SIG-M5 treated with dmso at 0.1 percent for 504 hours (cell line): ENCODE results near the gene ERAL1.
"Not testable (repeated sequence)": the region's sequence is repeated elsewhere in the genome, so short reads cannot be mapped to it uniquely, and the experiment has no call there.

Source experiments
- DNase-seq: peaks from one replicate; lab custom pipeline; 2025; ENCODE audit not compliant: unreplicated experiment; lab: John Stamatoyannopoulos, UW

Gene ERAL1

DNA sequence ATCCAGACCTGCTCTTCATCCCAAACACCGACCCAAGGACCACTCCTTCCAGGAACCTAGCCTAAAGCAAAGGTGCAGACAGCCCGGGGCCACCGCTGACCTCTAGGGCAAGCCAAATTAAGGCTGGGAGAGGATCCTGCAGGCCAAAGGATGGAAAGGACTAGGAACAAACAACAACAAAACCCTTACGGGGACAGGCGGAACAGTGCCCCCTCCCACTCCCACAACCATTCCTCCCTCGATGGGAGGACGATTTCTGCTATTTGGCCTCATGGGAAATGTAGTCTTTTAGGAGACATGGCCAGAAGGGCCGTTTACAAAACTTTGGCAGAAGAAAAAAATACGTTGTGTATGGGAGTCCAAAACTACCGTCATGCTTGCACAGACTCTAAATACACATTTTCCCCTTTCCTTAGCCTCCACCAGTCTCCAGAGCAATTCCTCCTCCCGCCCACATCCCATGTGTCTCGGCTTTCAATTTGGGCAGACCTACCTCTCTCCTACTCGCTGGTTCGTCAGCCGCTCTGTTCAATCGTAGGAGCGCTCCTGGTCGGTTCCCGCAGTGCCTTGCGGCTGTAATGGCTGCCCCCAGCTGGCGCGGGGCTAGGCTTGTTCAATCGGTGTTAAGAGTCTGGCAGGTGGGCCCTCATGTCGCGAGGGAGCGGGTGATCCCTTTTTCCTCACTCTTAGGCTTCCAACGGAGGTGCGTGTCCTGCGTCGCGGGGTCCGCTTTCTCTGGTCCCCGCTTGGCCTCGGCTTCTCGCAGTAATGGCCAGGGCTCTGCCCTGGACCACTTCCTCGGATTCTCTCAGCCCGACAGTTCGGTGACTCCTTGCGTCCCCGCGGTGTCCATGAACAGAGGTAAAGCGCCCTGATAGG, at the start of gene ERAL1:
ERAL1 (plus strand) TSS at position 560 of the 879 bp plus-strand sequence; CDS start at position 579, 19 bp downstream.
- DNase-seq = peak; percentile 88

GRCh38 chr17:28807925-28808634, 46.7 kb upstream of the ERAL1 start:
- DNase-seq = peak; percentile 46

- no peak for DNase-seq
These were observed 44.4 kb upstream of the ERAL1 start for GRCh38 chr17:28810437-28810836.

- no peak for DNase-seq
These were observed 43.1 kb upstream of the ERAL1 start for GRCh38 chr17:28811651-28812090.

DNA sequence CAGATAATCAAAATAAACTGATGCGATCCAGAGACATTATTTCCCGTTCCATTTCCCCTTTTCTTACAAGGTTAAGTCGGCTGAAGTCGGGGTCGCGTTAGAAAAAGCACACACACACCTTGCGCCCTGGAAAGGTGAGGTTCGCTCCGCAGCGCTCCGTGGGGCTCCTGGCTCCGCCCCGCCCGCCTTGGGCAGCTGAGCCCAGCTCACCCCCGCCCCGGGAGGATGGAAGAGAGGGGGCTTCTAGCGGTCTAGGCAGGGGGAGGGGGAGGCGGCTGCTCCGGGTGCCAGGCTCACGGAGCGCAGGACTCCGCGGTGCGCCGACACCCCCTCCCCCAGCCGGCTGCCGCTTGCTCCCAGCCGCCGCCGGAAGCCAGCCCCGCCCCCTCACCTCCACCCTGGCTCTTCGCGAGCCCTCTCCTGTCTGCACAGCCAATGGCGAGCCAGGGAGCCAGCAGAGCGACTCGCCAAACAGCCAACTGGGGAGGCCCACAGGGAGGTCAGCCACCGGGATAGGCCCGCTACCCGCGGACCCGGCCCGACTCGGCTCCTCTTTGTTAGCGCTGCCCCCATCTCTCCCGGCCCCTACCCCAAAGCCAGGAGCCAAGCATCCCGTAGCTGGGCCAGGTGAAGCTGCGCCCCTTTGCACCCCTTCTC, 42.6 kb upstream of the ERAL1 start:
- DNase-seq = peak; percentile 97

DNA sequence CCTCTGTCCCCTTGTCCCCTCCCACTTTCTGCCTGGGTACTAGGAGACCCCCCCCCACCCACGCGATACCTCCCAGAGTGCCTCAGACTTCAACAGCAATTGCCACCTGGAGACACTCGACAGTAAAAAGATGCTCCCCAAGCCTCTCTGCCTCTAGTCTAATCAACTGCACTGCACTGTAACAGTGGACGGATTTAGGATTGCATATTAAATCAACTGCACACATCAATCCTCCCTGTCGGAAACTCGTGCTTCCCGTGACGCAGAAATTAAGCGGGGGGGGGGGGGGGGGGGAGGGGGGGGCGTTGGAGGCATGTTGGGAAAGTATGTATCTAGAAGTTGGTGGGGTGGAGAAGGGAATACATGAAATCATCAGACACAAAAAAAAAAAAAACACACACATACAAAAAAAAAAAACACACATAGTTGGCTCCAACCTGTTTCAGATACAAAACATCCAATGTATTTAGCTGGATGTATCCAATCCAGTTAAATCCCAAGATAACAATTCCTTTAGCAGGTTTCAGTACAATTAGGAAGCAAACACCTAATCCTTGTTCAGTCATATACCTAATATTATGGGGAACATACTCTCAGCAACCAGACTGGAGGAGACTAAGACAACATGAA, 42.0 kb upstream of the ERAL1 start:
- peak; percentile 70 for DNase-seq

- DNase-seq = no peak
These were observed 38.3 kb upstream of the ERAL1 start for GRCh38 chr17:28816540-28816939.

GRCh38 chr17:28818819-28819221, 36.0 kb upstream of the ERAL1 start:
- DNase-seq = no peak

DNA sequence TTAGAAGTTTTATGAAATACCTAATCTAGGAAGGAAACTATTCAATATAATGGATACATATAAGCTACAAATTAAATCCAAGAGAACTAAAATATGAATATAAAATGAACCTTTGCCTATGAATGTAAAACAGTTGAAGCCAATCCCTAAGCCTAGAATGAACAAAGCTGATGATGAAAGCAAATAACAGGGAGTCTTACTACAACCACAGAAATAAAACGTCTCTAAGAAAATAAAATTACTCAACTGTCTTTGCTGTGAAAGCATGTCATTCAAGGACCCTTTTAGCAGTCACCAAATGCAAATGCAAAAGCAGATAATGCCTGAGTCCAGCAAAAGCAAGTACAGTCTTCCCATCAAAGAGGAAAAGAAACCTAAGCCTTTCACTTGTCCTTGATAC, 35.2 kb upstream of the ERAL1 start:
- no peak for DNase-seq

- no peak for DNase-seq
These were observed 27.1 kb upstream of the ERAL1 start for GRCh38 chr17:28827672-28828071.

- peak; percentile 37 for DNase-seq
These were observed 26.3 kb upstream of the ERAL1 start for GRCh38 chr17:28828294-28829040.

DNA sequence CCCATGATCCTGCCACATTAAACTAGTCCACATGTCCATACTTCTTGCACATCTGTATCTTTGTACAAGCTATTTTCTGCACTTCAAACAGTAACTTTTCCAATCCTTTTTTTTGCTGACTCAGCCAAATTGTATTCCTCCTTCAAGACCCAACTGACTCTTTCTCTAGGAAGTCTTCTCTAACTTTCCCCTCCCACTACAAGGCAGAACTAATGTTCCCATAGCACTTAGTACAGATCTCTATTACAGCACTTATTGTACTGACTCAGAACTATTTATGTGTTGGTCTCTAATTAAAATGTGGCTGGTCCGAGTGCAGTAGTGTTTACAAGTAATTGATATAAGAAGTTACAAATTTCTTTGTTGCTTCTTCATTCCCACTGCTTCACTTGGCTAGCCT, 20.4 kb upstream of the ERAL1 start:
- DNase-seq = no peak

GRCh38 chr17:28836541-28836940, 18.3 kb upstream of the ERAL1 start:
- DNase-seq = not testable (repeated sequence)

DNA sequence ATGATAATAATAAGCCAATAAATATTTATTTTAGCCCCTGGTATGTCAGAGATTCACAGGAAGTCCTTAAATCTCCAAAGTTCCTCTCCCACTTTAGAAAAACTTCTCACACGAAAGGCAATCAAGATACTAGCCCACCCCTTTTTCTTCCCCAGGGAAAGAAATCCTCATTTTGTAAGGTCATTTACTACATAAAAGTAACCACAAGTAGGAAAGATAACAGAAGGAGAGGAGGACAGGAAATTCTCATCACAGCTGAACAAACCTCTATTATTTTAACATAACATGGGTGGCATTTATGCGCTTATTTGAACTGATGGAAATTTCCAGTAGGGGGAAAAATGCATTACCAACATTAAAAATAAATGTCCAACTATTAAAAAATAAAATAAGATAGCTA, 15.6 kb upstream of the ERAL1 start:
- no peak for DNase-seq

DNA sequence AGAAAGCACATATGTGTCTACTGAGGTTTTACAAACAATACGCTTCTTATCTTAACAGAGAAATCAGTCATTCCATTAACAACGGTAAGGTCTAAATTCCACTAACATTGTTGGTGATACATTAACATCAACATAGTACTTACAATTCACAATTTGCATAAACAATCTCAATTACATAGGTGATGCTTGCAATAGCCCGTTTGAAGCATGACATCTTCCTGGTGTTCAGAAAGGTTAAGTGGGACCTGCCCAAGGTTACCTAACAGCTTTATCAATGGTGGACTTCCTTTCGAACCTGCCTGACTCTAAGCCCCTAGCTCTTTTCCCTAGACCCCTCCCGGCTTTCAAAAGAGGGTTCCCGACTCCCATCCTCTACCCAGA, 12.9 kb upstream of the ERAL1 start:
- no peak for DNase-seq

GRCh38 chr17:28842282-28843012, 12.4 kb upstream of the ERAL1 start, which contains the start of gene FAM222B:
Gene FAM222B (minus strand): TSS chr17:28842790. CDS start chr17:28766667, 76,123 bp downstream.
- peak; percentile 77 for DNase-seq

DNA sequence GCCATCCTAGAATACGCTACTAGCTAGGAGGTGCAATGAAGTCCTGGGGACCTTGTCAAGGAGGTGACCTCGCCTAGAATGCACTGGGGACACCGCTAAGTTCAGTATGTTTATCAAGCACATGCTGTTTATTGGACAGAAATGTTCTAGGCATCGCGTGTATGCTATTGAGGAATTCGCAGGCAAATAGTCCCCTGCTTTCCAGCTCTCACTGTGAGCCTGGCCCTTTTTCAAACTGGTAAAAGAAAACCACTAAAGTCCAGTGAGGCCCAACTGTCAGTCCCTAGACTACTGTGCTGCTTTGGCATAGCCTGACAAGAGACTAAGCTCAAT, 11.0 kb upstream of the ERAL1 start:
- no peak for DNase-seq

GRCh38 chr17:28846231-28846630, 8.6 kb upstream of the ERAL1 start:
- DNase-seq = no peak

DNA sequence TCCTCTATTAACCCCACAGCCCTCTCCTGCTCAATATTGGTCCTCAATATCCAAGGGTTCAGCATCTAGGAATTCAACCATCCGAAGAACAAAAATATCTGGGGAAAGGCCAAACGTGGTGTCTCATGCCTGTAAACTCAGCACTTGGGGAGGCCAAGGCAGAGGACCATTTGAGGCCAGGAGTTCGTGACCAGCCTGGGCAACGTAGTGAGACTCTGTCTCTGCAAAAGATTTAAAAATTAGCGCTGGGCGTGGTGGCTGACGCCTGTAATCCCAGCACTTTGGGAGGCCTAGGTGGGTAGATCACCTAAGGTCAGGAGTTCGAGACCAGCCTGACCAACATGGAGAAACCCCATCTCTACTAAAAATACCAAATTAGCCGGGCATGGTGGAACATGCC, 8.1 kb upstream of the ERAL1 start:
- not testable (repeated sequence) for DNase-seq

DNA sequence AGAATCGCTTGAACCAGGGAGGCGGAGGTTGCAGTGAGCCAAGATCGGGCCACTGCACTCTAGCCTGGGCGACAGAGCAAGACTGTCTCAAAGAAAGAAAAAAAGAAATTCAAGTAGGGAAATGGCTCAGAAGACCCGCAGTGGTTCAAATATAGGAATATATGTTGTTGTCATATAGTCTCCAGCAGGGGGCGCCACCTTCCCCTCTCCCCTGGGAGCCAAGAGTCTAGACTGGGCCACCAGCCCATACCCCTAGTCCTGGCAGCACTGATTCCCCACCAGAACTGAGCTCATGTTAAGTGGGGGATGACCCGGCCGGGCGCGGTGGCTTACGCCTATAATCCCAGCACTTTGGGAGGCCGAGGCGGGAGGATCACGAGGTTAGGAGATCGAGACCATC, 6.1 kb upstream of the ERAL1 start:
- peak; percentile 28 for DNase-seq
